Measurements from ENCODE around the gene SRPX2.

DNA sequence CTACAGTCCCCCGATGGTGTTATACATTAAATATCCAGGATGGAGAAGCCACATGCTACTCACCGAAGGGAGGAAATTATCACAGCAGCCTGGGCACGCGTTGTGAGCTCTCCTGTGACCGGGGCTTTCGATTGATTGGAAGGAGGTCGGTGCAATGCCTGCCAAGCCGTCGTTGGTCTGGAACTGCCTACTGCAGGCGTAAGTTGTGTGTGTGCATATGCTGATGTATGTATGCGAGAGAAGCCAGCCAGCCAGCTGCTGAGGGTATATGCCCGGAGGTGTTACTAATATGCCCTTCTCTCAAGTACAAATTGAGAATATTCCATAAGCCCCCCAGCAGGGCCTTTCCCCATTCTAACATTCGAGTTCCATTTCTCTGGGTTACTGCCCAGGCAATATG, 18.2 kb downstream of the SRPX2 start:
- TF ChIP-seq, protein P1, sequence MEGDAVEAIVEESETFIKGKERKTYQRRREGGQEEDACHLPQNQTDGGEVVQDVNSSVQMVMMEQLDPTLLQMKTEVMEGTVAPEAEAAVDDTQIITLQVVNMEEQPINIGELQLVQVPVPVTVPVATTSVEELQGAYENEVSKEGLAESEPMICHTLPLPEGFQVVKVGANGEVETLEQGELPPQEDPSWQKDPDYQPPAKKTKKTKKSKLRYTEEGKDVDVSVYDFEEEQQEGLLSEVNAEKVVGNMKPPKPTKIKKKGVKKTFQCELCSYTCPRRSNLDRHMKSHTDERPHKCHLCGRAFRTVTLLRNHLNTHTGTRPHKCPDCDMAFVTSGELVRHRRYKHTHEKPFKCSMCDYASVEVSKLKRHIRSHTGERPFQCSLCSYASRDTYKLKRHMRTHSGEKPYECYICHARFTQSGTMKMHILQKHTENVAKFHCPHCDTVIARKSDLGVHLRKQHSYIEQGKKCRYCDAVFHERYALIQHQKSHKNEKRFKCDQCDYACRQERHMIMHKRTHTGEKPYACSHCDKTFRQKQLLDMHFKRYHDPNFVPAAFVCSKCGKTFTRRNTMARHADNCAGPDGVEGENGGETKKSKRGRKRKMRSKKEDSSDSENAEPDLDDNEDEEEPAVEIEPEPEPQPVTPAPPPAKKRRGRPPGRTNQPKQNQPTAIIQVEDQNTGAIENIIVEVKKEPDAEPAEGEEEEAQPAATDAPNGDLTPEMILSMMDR (IDR thresholded peaks at IDR 0.05; ENCODE audit: low read depth, low read length, poor library complexity, severe bottlenecking): no peak
- no peak for TF ChIP-seq EZH2phosphoT487 (IDR thresholded peaks at IDR 0.05; ENCODE audit: borderline replicate concordance, low read length)

All from DOHH2 (cell line).